Kidney (tissue), 14 donors: ENCODE measurements around the gene ZMPSTE24. TPM values are rescaled to one million over a fixed set of nuclear protein-coding genes. Genes with fewer than 3 reads are reported as not detected.

Experiments used
- DNase-seq, 5 donors: peaks; one replicate each; pipeline ENCODE4 v3.0.0-alpha.2; 2013 to 2020
- FAIRE-seq: peaks from 2 replicates; lab custom pipeline; 2012; peaks lifted over from hg19 to GRCh38; lab: Jason Lieb, UNC
- H3K27ac ChIP-seq, 2 donors: one replicate each; pipeline ENCODE4 v1.7.0; 2013; ENCODE audit warnings: low read depth in 2 of 2, low read length in 2 of 2, inconsistent platforms in 1 of 2
- H3K27me3 ChIP-seq: one replicate; pipeline ENCODE4 v1.7.1; 2013; ENCODE audit warnings: low read length, inconsistent platforms; ENCODE audit not compliant: control insufficient read depth, insufficient read depth
- H3K36me3 ChIP-seq, 3 donors: one replicate each; pipeline versions ENCODE4 v1.7.0 to v1.7.1; 2013; ENCODE audit warnings: low read length in 3 of 3, control low read depth in 1 of 3, inconsistent platforms in 1 of 3; ENCODE audit not compliant: insufficient read depth in 3 of 3, control insufficient read depth in 2 of 3
- H3K4me1 ChIP-seq, 3 donors: one replicate each; pipeline versions ENCODE4 v1.7.0 to v1.7.1; 2013; ENCODE audit warnings: low read length in 3 of 3, inconsistent platforms in 1 of 3, low read depth in 1 of 3; ENCODE audit not compliant: control insufficient read depth in 2 of 3, insufficient read depth in 2 of 3
- H3K4me3 ChIP-seq, 3 donors: one replicate each; pipeline versions ENCODE4 v1.7.0 to v1.8.1; 2013; ENCODE audit warnings: low read length in 3 of 3, control low read depth in 1 of 3, inconsistent platforms in 1 of 3
- H3K9ac ChIP-seq, 3 donors: one replicate each; pipeline versions ENCODE4 v1.7.0 to v1.7.1; 2013; ENCODE audit warnings: low read length in 3 of 3, control low read depth in 1 of 3, inconsistent platforms in 1 of 3
- H3K9me3 ChIP-seq, 3 donors: one replicate each; pipeline versions ENCODE4 v1.7.0 to v1.7.1; 2013; ENCODE audit warnings: low read length in 3 of 3, control low read depth in 1 of 3, inconsistent platforms in 1 of 3; ENCODE audit not compliant: control insufficient read depth in 2 of 3, insufficient read depth in 1 of 3
- CTCF ChIP-seq: IDR thresholded peaks from 3 replicates; pipeline ENCODE4 v1.5.1; 2012; ENCODE audit warnings: mild to moderate bottlenecking, moderate library complexity, borderline replicate concordance; ENCODE audit not compliant: insufficient read depth; ENCODE audit errors: extremely low read depth
- intact Hi-C: fragments of 100-400 bp; cut with DNase I; formaldehyde crosslinking; loops from one replicate; pipeline ENCODE4 v1.11.1; 2022
- polyA plus RNA-seq: library from polyadenylated mRNA; stranded (reverse); fragments of 350-450 nt; fragmentation: Illumina TruSeq; extraction: RNeasy Lipid Tissue Mini Kit (QIAGEN cat#74804); gene quantifications from one replicate; pipeline ENCODE4 v1.2.3, GENCODE V29; 2014; ENCODE audit warnings: low read depth, low replicate concordance; ENCODE audit not compliant: insufficient read depth
- total RNA-seq: library from RNA; stranded (reverse); fragmentation: NEBNext Ultra II Directional; extraction: Animal tissue kit (Norgen Biotek cat#: 25700); gene quantifications from one replicate; pipeline ENCODE4 v1.2.1, GENCODE V29; 2021
- donor health status: control.
- donor health status: control.
- donor health status: control.
- donor health status: control.
- donor health status: control.
- donor health status: DM: yes; HTN: yes; CAD: no.
- donor health status: Normal renal cell carcinoma (clear cell type).

Gene ZMPSTE24
- total and polyA plus RNA-seq, 2 donors from 2014 or later = 31.2 to 42.6 TPM

DNA sequence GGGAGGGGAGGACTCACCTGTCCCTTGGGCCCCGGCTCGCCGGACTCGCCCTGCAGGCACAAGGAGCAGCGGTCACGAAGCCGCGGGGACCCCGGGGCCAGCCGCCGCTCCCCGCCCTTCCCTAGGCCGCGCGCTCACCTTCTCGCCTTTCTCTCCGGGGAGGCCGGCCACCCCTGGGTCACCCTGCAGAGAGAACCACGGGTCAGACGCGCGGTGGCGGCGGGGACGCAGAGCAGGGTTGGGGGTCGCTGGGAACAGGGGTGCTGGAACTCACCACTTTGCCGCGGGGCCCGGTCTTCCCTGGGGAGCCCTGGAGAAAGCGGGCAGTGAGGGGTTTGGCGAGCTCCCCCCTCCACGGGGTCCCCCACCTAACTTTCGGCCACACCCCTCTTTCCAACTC, 45.8 kb downstream of the ZMPSTE24 start:
- H3K27ac ChIP-seq = no peak overlapping the region
- no peaks in the 10 kb centered on the region for H3K4me1 ChIP-seq
- H3K4me3 ChIP-seq = no peak overlapping the region
- no peak overlapping the region for H3K9ac ChIP-seq
- no peak for FAIRE-seq
- no peaks in the 10 kb centered on the region for H3K27me3 ChIP-seq
- H3K9me3 ChIP-seq = no peaks in the 10 kb centered on the region
- no peaks in the 10 kb centered on the region for H3K36me3 ChIP-seq
- TF ChIP-seq CTCF = no peak
- intact Hi-C loops = no loop called here
- DNase-seq = no peak

- H3K9me3 ChIP-seq = no peaks in the 10 kb centered on the region
- DNase-seq = no peak
- H3K4me1 ChIP-seq = peaks cover 0 to 2% (median 0%) of the 10 kb centered on the region in 3 donors
- H3K27me3 ChIP-seq = no peaks in the 10 kb centered on the region
- no peak for TF ChIP-seq CTCF
- no peak overlapping the region for H3K27ac ChIP-seq
- intact Hi-C loops = no loop called here
- peaks cover 0 to 2% (median 0%) of the 10 kb centered on the region in 3 donors for H3K36me3 ChIP-seq
- FAIRE-seq = no peak
- no peak overlapping the region for H3K4me3 ChIP-seq
- H3K9ac ChIP-seq = no peak overlapping the region
Measured at GRCh38 chr1:40305451-40305850, 47.4 kb downstream of the ZMPSTE24 start.

DNA sequence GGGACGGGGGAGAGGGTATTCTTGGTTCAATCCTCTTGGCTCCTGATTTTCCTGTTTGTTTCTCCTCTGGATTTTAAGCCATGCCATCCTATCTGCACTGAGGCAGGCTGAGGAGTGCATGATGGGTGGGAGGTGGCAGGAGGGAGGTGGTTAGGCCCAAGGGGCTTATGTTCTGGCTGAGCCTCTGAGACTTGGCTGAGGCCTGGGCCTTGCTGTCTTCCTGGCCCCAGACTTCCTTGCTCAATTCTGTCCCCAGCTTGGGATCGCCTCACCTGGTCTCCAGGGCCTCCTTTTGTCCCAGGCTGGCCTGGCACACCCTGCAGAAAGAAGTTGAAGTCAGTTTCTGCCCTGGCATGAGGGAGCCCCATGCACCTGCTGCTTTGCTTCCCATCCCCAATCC, 47.8 kb downstream of the ZMPSTE24 start:
- TF ChIP-seq CTCF = no peak
- no peak for FAIRE-seq
- H3K4me3 ChIP-seq = no peak overlapping the region
- H3K4me1 ChIP-seq = peaks cover 0 to 2% (median 0%) of the 10 kb centered on the region in 3 donors
- H3K9ac ChIP-seq = no peak overlapping the region
- H3K27me3 ChIP-seq = no peaks in the 10 kb centered on the region
- H3K27ac ChIP-seq = no peak overlapping the region
- DNase-seq = no peak
- H3K9me3 ChIP-seq = no peaks in the 10 kb centered on the region
- intact Hi-C loops = no loop called here
- peaks cover 0 to 2% (median 0%) of the 10 kb centered on the region in 3 donors for H3K36me3 ChIP-seq

- no peaks in the 10 kb centered on the region for H3K27me3 ChIP-seq
- no peak overlapping the region for H3K27ac ChIP-seq
- TF ChIP-seq CTCF = no peak
- no peaks in the 10 kb centered on the region for H3K9me3 ChIP-seq
- H3K9ac ChIP-seq = no peak overlapping the region
- FAIRE-seq (no peak), DNase-seq (peak in 2 of 5 donors; percentile 22 to 35)
- H3K4me3 ChIP-seq = no peak overlapping the region
- H3K36me3 ChIP-seq = peaks cover 0 to 2% (median 0%) of the 10 kb centered on the region in 3 donors
- peaks cover 0 to 2% (median 0%) of the 10 kb centered on the region in 3 donors for H3K4me1 ChIP-seq
- intact Hi-C loops = no loop called here
Measured at GRCh38 chr1:40306296-40306695, 48.3 kb downstream of the ZMPSTE24 start.
